ENCODE data around the gene ALPI.

DNA sequence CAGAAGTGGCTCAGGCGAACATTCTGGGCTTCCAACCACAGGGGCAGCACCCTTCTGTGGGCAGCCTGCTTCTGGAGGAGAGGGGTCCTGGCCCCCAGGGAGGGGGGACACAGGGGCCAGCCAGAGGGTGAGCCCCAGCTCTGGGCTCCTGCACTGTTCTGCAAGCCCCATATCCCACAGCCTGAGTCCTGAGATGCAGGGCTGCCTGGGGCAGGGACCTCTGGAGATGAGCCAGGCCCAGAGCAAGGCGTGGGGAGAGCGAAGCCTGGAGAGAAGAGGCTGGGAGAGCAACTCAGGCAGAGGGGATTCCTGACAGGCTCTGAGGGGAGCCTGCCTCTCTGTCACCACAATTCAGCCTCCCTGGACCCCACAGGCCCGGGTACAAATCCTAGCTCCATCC is 50.8 kb downstream of the ALPI start:
- TF ChIP-seq, protein P1, sequence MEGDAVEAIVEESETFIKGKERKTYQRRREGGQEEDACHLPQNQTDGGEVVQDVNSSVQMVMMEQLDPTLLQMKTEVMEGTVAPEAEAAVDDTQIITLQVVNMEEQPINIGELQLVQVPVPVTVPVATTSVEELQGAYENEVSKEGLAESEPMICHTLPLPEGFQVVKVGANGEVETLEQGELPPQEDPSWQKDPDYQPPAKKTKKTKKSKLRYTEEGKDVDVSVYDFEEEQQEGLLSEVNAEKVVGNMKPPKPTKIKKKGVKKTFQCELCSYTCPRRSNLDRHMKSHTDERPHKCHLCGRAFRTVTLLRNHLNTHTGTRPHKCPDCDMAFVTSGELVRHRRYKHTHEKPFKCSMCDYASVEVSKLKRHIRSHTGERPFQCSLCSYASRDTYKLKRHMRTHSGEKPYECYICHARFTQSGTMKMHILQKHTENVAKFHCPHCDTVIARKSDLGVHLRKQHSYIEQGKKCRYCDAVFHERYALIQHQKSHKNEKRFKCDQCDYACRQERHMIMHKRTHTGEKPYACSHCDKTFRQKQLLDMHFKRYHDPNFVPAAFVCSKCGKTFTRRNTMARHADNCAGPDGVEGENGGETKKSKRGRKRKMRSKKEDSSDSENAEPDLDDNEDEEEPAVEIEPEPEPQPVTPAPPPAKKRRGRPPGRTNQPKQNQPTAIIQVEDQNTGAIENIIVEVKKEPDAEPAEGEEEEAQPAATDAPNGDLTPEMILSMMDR (IDR thresholded peaks at IDR 0.05 in 8 of 11, conservative IDR thresholded peaks at IDR 0.05 in 3 of 11), result no peak
- no peak for TF ChIP-seq POLR2A (IDR thresholded peaks at IDR 0.05)
